SK-N-SH treated with all-trans-retinoic acid at 6 μM for 48 hours (cell line): ENCODE results near the gene PACC1.

Experiments
- BACH2 ChIP-seq: fragments of 250-450 bp; sonication (Bioruptor Pico); IDR thresholded peaks from 2 replicates; pipeline ENCODE4 v1.9.0; 2021; ENCODE audit warnings: mild to moderate bottlenecking, borderline replicate concordance
- CREB5 ChIP-seq: fragments of 250-450 bp; sonication (Bioruptor Pico); IDR thresholded peaks from 2 replicates; pipeline ENCODE4 v1.5.1; 2020; ENCODE audit warnings: low read depth, mild to moderate bottlenecking, moderate library complexity
- CSDC2 ChIP-seq: fragments of 250-450 bp; sonication (Bioruptor Pico); IDR thresholded peaks from 2 replicates; pipeline ENCODE4 v1.5.0; 2020; ENCODE audit warnings: mild to moderate bottlenecking, moderate library complexity
- GLIS3 ChIP-seq: fragments of 250-450 bp; sonication (Bioruptor Pico); IDR thresholded peaks from 2 replicates; pipeline ENCODE4 v1.5.0; 2020; ENCODE audit warnings: mild to moderate bottlenecking, moderate library complexity
- PATZ1 ChIP-seq: fragments of 250-450 bp; sonication (Bioruptor Pico); IDR thresholded peaks from 2 replicates; pipeline ENCODE4 v1.8.0; 2020; ENCODE audit warnings: mild to moderate bottlenecking, moderate library complexity, borderline replicate concordance
- RARB ChIP-seq: fragments of 250-450 bp; sonication (Bioruptor Pico); IDR thresholded peaks from 2 replicates; pipeline ENCODE4 v1.8.0; 2021; ENCODE audit warnings: mild to moderate bottlenecking, moderate library complexity
- ZFP30 ChIP-seq: fragments of 450-650 bp; formaldehyde crosslinking; IDR thresholded peaks from 2 replicates; pipeline ENCODE4 v1.5.0; 2022; ENCODE audit warnings: mild to moderate bottlenecking, moderate library complexity

- TF ChIP-seq CREB5 (CRISPR knock-in tag) = no peak
- no peak for TF ChIP-seq GLIS3 (CRISPR knock-in tag)
- no peak for TF ChIP-seq PATZ1
- TF ChIP-seq BACH2 (CRISPR knock-in tag) = no peak
- no peak for TF ChIP-seq RARB (CRISPR knock-in tag)
- TF ChIP-seq ZFP30 (CRISPR knock-in tag) = no peak
- no peak for TF ChIP-seq CSDC2 (CRISPR knock-in tag)
Observed at GRCh38 chr1:212452323-212453155, 37.9 kb upstream of the PACC1 start.
